ENCODE results near the gene HTT. TPM values are rescaled to one million over a fixed set of nuclear protein-coding genes. Genes with fewer than 3 reads are reported as not detected.

HTT gene
- total and polyA plus RNA-seq, 2 of the 8 experiments (the other 6 are each of a cell fraction or from before 2014, with no cell fraction given) = 24.0 to 71.0 TPM

DNA sequence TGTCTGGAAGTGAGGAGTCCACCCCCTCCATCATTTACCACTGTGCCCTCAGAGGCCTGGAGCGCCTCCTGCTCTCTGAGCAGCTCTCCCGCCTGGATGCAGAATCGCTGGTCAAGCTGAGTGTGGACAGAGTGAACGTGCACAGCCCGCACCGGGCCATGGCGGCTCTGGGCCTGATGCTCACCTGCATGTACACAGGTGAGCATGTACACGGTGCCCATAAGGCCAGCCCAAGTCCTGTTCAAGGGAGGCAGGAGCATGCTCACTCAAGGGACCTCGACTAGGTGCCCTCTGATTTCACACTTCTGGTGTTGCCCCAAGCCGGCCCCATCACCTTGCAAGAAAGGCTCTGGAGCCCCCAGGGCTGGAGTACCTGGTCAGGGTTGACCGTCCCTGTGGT is 161.1 kb downstream of the HTT start:
- POLR2A ChIA-PET (ENCODE audit: partially characterized antibody) = no interaction called here
- no peak for FAIRE-seq
- Histone ChIP-seq H3K27ac (ENCODE audit: low read depth, low read length) (no peak overlapping the region), H3K36me3 (ENCODE audit: control insufficient read depth in 2 of 4, insufficient read depth in 4 of 4, low read length in 3 of 4) (peaks cover 8 to 56% (median 35%) of the 10 kb centered on the region in 4 experiments; a peak in 7 of 8 replicates), H3K4me2 (ENCODE audit: insufficient read depth in 1 of 2, low read depth in 2 of 2, low read length in 2 of 2) (no peak overlapping the region), H2AK5ac (ENCODE audit: low read depth, low read length) (no peak overlapping the region), H3K4me3 (ENCODE audit: extremely low read depth in 1 of 4, insufficient read depth in 2 of 4, low read depth in 3 of 4, low read length in 4 of 4) (no peak overlapping the region), H2BK120ac (replicated peaks; ENCODE audit: low read depth, low read length) (no peak overlapping the region), H3K4me1 (replicated peaks in 1 of 4; ENCODE audit: control insufficient read depth in 3 of 4, insufficient read depth in 4 of 4, low read length in 3 of 4) (peaks cover 0 to 15% (median 11%) of the 10 kb centered on the region in 4 experiments; a peak in 6 of 7 replicates), H3K79me2 (ENCODE audit: control insufficient read depth in 1 of 2, insufficient read depth in 2 of 2, low read length in 2 of 2) (no peaks in the 10 kb centered on the region), H3K9me3 (ENCODE audit: insufficient read depth in 2 of 2, low read depth in 1 of 2, low read length in 1 of 2) (no peaks in the 10 kb centered on the region), H3K14ac (ENCODE audit: insufficient read length) (no peak overlapping the region), H3K79me1 (ENCODE audit: low read depth, low read length) (no peaks in the 10 kb centered on the region; the same call in 1 of the 2 replicates), H2BK12ac (ENCODE audit: low read depth, low read length) (no peak overlapping the region), H4K8ac (ENCODE audit: extremely low read depth, insufficient read depth, low read length) (no peak overlapping the region), H4K91ac (replicated peaks; ENCODE audit: insufficient read length, low read length) (no peak overlapping the region), H3K27me3 (replicated peaks in 1 of 4; ENCODE audit: control insufficient read depth in 3 of 4, extremely low read depth in 1 of 4, insufficient read depth in 3 of 4, low read length in 3 of 4) (peaks cover 8 to 51% (median 31%) of the 10 kb centered on the region in 4 experiments), H3K4ac (replicated peaks; ENCODE audit: insufficient read length, low read depth, low read length) (no peak overlapping the region), H2BK5ac (ENCODE audit: low read depth, low read length) (no peak overlapping the region), H3K23me2 (ENCODE audit: low read depth, low read length) (no peaks in the 10 kb centered on the region), H4K5ac (ENCODE audit: insufficient read length, low read depth, low read length) (no peak overlapping the region), H3K56ac (replicated peaks; ENCODE audit: insufficient read length, low read depth, low read length) (no peak overlapping the region), H3K18ac (ENCODE audit: extremely low read depth, low read length) (no peak overlapping the region), H2BK15ac (ENCODE audit: low read length) (no peak overlapping the region), H3K23ac (ENCODE audit: insufficient read length) (no peak overlapping the region), H4K20me1 (replicated peaks in 1 of 2; ENCODE audit: control insufficient read depth in 1 of 2, insufficient read depth in 2 of 2, low read length in 2 of 2) (peaks cover 38 to 51% of the 10 kb centered on the region in 2 experiments), H2AFZ (ENCODE audit: low read length) (no peak overlapping the region), H2BK20ac (ENCODE audit: low read length) (no peak overlapping the region), H3K9ac (replicated peaks in 1 of 4; ENCODE audit: extremely low read depth in 1 of 4, low read depth in 3 of 4, low read length in 3 of 4) (no peak overlapping the region)
- CTCF ChIA-PET (ENCODE audit: partially characterized antibody) = no interaction called here
- WGBS, 2 experiments (ENCODE audit: extremely low coverage in 1 of 2, insufficient coverage in 1 of 2, insufficient read length in 1 of 2, insufficient replicate concordance in 2 of 2, low coverage in 1 of 2, low lambda C conversion rate in 2 of 2, missing lambda C conversion rate in 1 of 2) = 96% methylated on average over 11 of the region's 11 CpGs; no CpG with 5 or more reads in 1 of the 2 experiments
- no peak for DNase-seq (ENCODE audit: low read depth in 1 of 2, low spot score in 2 of 2)
- TF ChIP-seq ATF2 (IDR thresholded peaks at IDR 0.05; ENCODE audit: low read length) (no peak), TEAD4 (IDR thresholded peaks at IDR 0.05; ENCODE audit: low read depth, low read length) (no peak), CHD1 (IDR thresholded peaks at IDR 0.05; ENCODE audit: low read depth, low read length) (no peak), HDAC2 (IDR thresholded peaks at IDR 0.05; ENCODE audit: borderline replicate concordance in 1 of 2, low read depth in 2 of 2, low read length in 2 of 2) (no peak), CBX8 (IDR thresholded peaks at IDR 0.05; ENCODE audit: borderline replicate concordance, low read depth, low read length) (no peak), EGR1 (IDR thresholded peaks at IDR 0.05; ENCODE audit: borderline replicate concordance, low read depth, low read length) (no peak), ZNF274 (IDR thresholded peaks at IDR 0.05; ENCODE audit: borderline replicate concordance, extremely low read depth, low read length) (no peak), NRF1 (IDR thresholded peaks at IDR 0.05; ENCODE audit: low read depth, low read length) (no peak), CEBPB (IDR thresholded peaks at IDR 0.05; ENCODE audit: low read depth, low read length) (no peak), JUND (IDR thresholded peaks at IDR 0.05; ENCODE audit: low read length) (no peak), NANOG (IDR thresholded peaks at IDR 0.05; ENCODE audit: insufficient read depth, low read depth, low read length, poor library complexity, severe bottlenecking) (no peak), KDM5A (IDR thresholded peaks at IDR 0.05; ENCODE audit: low read length) (no peak), RFX5 (IDR thresholded peaks at IDR 0.05; ENCODE audit: borderline replicate concordance, low read depth, low read length) (no peak)
